SJCRH30 (cell line): ENCODE measurements around the gene PRDM12. TPM values are rescaled to one million over a fixed set of nuclear protein-coding genes. Genes with fewer than 3 reads are reported as not detected.

Experiments
- DNase-seq, 2 experiments: peaks; one replicate each; pipeline ENCODE4 v3.0.0-alpha.2; 2015 to 2020
- H3K27ac ChIP-seq: fragments of 250-450 bp; sonication (Bioruptor Pico); 2 replicates; pipeline ENCODE4 v1.5.1; 2020; ENCODE audit warnings: mild to moderate bottlenecking, moderate library complexity
- H3K27me3 ChIP-seq: fragments of 250-450 bp; sonication (Bioruptor Pico); 2 replicates; pipeline ENCODE4 v1.5.1; 2020; ENCODE audit warnings: mild to moderate bottlenecking, moderate library complexity
- H3K36me3 ChIP-seq: fragments of 250-450 bp; sonication (Bioruptor Pico); 2 replicates; pipeline ENCODE4 v1.5.1; 2020; ENCODE audit warnings: mild to moderate bottlenecking, moderate library complexity
- H3K4me1 ChIP-seq: fragments of 250-450 bp; sonication (Bioruptor Pico); 2 replicates; pipeline ENCODE4 v1.5.1; 2020; ENCODE audit warnings: mild to moderate bottlenecking, moderate library complexity
- H3K4me3 ChIP-seq: fragments of 250-450 bp; sonication (Bioruptor Pico); 2 replicates; pipeline ENCODE4 v1.5.1; 2020; ENCODE audit warnings: mild to moderate bottlenecking, moderate library complexity
- H3K9me3 ChIP-seq: fragments of 250-450 bp; sonication (Bioruptor Pico); replicated peaks from 2 replicates; pipeline ENCODE4 v1.5.1; 2020; ENCODE audit warnings: mild to moderate bottlenecking, moderate library complexity
- total RNA-seq: library from RNA; depleted of rRNA; stranded (reverse); fragments of >200 nt; shearing (Covaris generic); gene quantifications from 2 replicates; pipeline ENCODE4 v1.2.3, GENCODE V29; 2014

Gene PRDM12
- total RNA-seq, 1 experiment from 2014 or later, result 31.8 TPM

DNA sequence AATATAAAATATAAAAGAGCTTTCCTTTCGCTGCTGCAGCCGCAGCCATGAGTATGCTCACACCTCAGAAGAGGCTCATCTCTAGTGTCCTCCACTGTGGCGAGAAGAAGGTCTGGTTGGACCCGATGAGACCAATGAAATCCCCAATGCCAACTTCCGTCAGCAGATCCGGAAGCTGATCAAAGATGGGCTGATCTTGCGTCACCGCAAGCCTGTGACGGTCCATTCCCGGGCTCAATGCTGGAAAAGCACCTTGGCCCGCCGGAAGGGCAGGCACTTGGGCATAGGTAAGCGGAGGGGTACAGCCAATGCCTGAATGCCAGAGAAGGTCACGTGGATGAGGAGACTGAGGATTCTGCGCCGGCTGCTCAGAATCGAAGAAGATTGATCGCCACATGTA lies 12.6 kb upstream of the PRDM12 start:
- no peak for DNase-seq
- Histone ChIP-seq H3K27me3 (no peaks in the 10 kb centered on the region), H3K4me1 (no peaks in the 10 kb centered on the region), H3K4me3 (no peak overlapping the region), H3K27ac (no peak overlapping the region), H3K36me3 (no peaks in the 10 kb centered on the region), H3K9me3 (no peaks in the 10 kb centered on the region)

GRCh38 chr9:130654879-130655278 lies 9.5 kb upstream of the PRDM12 start:
- peak in 1 of 2 experiments; percentile 9 for DNase-seq
- Histone ChIP-seq H3K4me3 (no peak overlapping the region), H3K36me3 (no peaks in the 10 kb centered on the region), H3K4me1 (no peaks in the 10 kb centered on the region; the same call in 1 of the 2 replicates), H3K9me3 (no peaks in the 10 kb centered on the region), H3K27ac (no peak overlapping the region), H3K27me3 (no peaks in the 10 kb centered on the region)

DNA sequence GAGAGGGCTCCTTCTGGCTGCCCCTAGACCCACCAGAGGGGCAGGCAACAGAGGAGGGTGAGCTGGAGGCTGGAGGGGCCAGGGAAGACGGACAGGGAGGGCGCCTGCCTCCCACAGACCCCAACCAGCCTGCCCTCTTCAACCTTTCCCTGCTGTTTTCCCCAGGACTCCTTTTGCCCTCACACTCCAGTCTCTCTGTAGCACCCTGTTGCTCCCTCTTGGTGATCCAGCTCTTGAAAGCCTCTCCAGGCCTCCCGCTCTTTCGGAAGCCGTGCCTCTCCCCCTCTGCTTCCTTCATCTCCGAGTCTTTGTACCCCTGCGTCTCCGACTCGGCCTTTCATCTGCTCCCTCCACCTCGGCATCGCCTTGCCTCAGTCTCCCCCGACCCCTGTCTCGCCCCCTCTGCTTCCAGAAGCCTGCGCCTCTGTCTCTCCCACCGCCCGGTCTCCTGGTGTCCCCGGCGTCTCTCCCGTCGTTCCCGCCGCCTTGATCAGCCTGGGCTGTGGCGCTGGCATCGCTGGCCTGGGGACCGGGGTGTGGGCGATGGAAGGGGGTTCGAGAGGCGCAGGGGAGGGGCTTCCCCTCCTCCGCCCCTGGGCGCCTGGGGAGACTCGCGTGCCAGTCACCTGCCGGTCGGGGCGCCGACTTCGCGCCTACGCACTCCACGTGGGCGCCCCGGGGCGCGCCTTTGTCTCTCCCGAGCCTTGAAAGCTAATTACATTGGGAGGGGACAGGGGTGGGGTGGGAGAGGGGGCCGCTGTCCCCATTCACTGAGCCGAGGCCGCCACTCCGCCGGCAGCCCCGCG lies 5.3 kb upstream of the PRDM12 start:
- no peaks in the 10 kb centered on the region for H3K9me3 ChIP-seq
- peak overlapping the region; percentile 100 for H3K27ac ChIP-seq
- peak in 1 of 2 experiments; percentile 46 for DNase-seq
- no peaks in the 10 kb centered on the region; the same call in 1 of the 2 replicates for H3K4me1 ChIP-seq
- no peaks in the 10 kb centered on the region for H3K27me3 ChIP-seq
- no peaks in the 10 kb centered on the region for H3K36me3 ChIP-seq
- peak overlapping the region; percentile 79 for H3K4me3 ChIP-seq

GRCh38 chr9:130659699-130660248 lies 4.6 kb upstream of the PRDM12 start:
- Histone ChIP-seq H3K27ac (peak overlapping the region; percentile 100), H3K27me3 (no peaks in the 10 kb centered on the region), H3K4me3 (peak overlapping the region; percentile 79), H3K36me3 (peaks cover 2% of the 10 kb centered on the region; the same call in 1 of the 2 replicates), H3K9me3 (no peaks in the 10 kb centered on the region), H3K4me1 (no peaks in the 10 kb centered on the region; the same call in 1 of the 2 replicates)
- peak; percentile 73 to 76 for DNase-seq

DNA sequence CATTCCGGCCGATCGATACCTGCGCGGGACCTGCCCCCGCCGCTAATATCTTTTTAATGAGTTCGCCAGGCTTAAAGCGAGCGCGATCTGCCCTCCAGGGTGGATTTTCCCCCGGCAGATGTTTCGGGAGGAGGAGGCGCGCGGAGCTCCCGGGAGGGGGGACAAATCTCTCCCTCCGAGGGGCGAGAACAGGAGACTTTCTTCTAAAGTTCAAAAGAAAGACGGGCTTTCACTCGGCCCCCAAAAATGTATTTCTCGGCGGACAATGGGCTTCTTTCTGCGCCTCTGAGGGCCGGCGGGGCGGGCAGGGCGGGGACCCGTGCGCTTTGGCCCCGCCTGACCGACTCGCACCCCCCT lies 4.1 kb upstream of the PRDM12 start:
- Histone ChIP-seq H3K4me1 (no peaks in the 10 kb centered on the region; the same call in 1 of the 2 replicates), H3K27ac (peak overlapping the region; percentile 100), H3K36me3 (peaks cover 3% of the 10 kb centered on the region), H3K9me3 (no peaks in the 10 kb centered on the region), H3K4me3 (peak overlapping the region; percentile 79), H3K27me3 (no peaks in the 10 kb centered on the region)
- DNase-seq, result peak; percentile 87

DNA sequence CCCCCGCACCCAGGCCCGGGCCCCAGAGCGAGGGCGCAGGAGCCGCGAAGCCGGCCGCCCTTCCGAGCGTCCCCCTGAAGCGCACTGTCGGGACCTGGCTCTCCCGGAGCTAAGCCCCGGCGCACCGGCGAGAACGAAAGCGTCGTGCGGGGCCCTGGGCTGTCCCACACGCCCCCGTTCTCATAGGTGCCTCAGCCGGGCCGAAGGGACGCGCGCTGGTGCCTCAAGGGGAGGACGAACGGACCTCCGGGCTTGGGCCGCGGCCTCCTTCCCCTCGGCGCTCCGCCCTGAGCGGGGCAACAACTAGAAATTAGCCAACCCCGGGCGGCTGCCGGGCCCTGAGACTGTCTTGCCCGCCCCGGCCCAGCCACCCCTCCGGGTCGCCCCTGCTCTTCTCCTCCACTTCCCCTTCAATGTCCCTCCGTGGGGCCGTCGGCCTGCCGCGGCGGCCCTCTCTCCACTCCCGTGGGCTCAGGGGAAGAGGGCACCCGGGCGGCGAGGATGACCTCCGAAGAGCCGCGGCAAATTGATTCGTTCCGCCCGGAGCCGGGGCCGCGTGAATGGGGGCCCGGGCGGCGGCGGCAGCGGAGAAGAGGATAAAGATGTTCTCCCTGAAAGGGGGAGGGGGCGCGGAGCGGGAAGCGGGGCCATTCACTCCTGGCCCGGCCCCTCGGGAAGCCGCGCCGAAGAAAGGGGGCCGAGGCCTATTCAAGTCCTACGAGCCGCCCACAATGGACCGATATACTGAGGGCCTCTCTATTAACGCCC lies 3.5 kb upstream of the PRDM12 start:
- Histone ChIP-seq H3K27me3 (no peaks in the 10 kb centered on the region), H3K4me3 (peak overlapping the region; percentile 79), H3K27ac (peak overlapping the region; percentile 100), H3K9me3 (no peaks in the 10 kb centered on the region), H3K4me1 (no peaks in the 10 kb centered on the region; the same call in 1 of the 2 replicates), H3K36me3 (peaks cover 8% of the 10 kb centered on the region)
- peak; percentile 96 to 97 for DNase-seq

GRCh38 chr9:130661451-130662098 lies 2.8 kb upstream of the PRDM12 start:
- H3K27ac ChIP-seq, result peak overlapping the region; percentile 100
- H3K4me1 ChIP-seq, result no peaks in the 10 kb centered on the region; the same call in 1 of the 2 replicates
- H3K27me3 ChIP-seq, result no peaks in the 10 kb centered on the region
- H3K9me3 ChIP-seq, result no peaks in the 10 kb centered on the region
- peaks cover 15% of the 10 kb centered on the region for H3K36me3 ChIP-seq
- peak; percentile 52 to 71 for DNase-seq
- H3K4me3 ChIP-seq, result peak overlapping the region; percentile 79

DNA sequence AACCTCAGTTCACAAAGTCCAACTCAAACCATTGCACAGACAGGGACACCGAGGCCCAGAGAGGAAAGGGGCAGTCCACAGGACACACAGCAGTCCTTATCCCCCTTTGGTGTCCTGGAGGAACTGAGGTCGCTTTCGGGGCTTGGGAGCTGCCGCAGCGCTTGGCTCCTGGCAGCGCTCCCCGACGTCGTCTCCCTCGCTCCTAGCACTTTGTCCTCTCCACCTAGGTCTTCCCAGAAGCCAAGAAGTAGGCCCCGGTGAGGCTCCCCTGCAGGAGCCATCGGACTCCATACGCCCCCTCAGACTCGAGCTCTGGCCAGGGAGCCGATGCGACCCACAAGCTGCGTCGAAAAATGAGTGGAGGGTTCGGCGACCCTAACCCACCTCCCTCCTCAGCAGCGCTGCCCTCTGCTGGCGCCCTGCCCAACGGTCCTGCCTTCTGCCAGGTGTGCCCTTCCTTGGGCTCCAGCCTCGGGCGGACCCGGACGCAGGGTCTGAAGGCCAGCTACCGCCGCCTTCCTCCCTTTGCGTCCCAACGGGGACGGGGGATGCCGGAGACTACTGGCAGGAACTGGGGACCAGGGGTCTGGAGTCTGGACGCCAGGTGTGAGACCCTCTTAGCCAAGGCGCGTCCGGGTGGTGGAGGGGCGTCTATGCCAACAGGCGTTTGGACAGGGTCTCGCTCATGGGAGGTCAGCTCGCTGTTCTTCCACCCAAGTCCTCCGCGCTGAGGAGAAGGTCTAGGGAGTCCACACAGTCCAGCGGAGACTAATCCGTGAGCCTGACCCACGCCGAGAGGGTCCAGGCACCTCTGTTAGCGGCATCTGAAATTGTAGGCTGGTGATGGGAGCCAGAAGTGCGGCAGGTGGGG lies 2.1 kb upstream of the PRDM12 start:
- H3K4me1 ChIP-seq, result no peaks in the 10 kb centered on the region; the same call in 1 of the 2 replicates
- no peaks in the 10 kb centered on the region for H3K9me3 ChIP-seq
- peaks cover 23% of the 10 kb centered on the region for H3K36me3 ChIP-seq
- peak overlapping the region; percentile 79 for H3K4me3 ChIP-seq
- peak; percentile 61 to 65 for DNase-seq
- H3K27me3 ChIP-seq, result no peaks in the 10 kb centered on the region
- peak overlapping the region; percentile 100 for H3K27ac ChIP-seq

GRCh38 chr9:130662970-130663257 lies 1.5 kb upstream of the PRDM12 start:
- peak overlapping the region; percentile 79 for H3K4me3 ChIP-seq
- no peaks in the 10 kb centered on the region for H3K9me3 ChIP-seq
- peaks cover 3% of the 10 kb centered on the region; the same call in 1 of the 2 replicates for H3K4me1 ChIP-seq
- H3K27ac ChIP-seq, result peak overlapping the region; percentile 100
- H3K27me3 ChIP-seq, result no peaks in the 10 kb centered on the region
- H3K36me3 ChIP-seq, result peaks cover 29% of the 10 kb centered on the region
- DNase-seq, result peak in 1 of 2 experiments; percentile 68

GRCh38 chr9:130663258-130663976 lies 977 bp upstream of the PRDM12 start:
- peaks cover 8% of the 10 kb centered on the region; the same call in 1 of the 2 replicates for H3K4me1 ChIP-seq
- no peaks in the 10 kb centered on the region for H3K27me3 ChIP-seq
- peak overlapping the region; percentile 79 for H3K4me3 ChIP-seq

DNA sequence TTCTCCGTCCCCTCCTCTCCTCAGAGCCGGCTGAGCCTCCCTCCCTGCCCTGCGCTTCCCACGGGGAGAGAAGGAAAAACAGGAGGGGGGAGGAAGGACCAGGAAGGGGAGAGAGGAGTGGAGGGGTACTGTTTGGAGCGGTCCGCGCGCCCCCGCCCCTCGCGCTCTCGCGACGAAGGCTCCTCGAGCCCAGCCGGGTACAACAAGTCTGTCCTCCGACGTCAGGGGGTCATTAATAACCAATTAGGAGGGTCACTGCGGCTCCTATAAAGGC lies 480 bp upstream of the PRDM12 start:
- Histone ChIP-seq H3K4me1 (peaks cover 13% of the 10 kb centered on the region; the same call in 1 of the 2 replicates), H3K27me3 (no peaks in the 10 kb centered on the region), H3K9me3 (no peaks in the 10 kb centered on the region), H3K4me3 (peak overlapping the region; percentile 79), H3K36me3 (peaks cover 39% of the 10 kb centered on the region), H3K27ac (peak overlapping the region; percentile 100)
- peak; percentile 98 to 99 for DNase-seq

More at GRCh38 chr9:130663258-130663976, 977 bp upstream of the PRDM12 start:
- no peaks in the 10 kb centered on the region for H3K9me3 ChIP-seq
- DNase-seq, result peak in 1 of 2 experiments; percentile 62
- H3K36me3 ChIP-seq, result peaks cover 34% of the 10 kb centered on the region
- peak overlapping the region; percentile 100 for H3K27ac ChIP-seq

DNA sequence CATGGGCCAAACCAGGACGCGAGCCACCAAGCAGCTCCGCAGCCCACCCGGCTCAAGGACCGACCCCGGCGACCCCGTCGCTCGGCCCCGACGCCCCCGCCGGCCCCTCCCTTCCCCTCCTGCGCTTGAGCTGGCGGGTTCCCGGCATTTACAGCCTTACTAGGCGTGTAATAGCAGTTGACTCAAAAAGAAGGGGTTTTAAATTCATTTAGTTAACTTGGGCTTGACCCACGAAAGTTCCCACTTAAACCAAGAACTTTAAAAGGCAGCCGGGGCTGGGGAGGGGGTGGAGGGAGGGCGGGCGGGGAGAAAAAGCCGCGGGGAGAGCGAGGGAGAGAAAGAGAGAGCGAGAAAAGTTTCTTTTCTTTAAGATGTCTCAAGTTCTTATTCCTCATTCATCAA lies 636 bp downstream of the PRDM12 start:
- no peaks in the 10 kb centered on the region for H3K9me3 ChIP-seq
- H3K4me1 ChIP-seq, result peaks cover 15% of the 10 kb centered on the region
- H3K27ac ChIP-seq, result peak overlapping the region; percentile 100
- no peaks in the 10 kb centered on the region for H3K27me3 ChIP-seq
- H3K4me3 ChIP-seq, result peak overlapping the region; percentile 79
- peaks cover 46% of the 10 kb centered on the region for H3K36me3 ChIP-seq
- DNase-seq, result no peak
